Coronary artery (tissue), 2 donors: ENCODE data around the gene C10orf67.

Source experiments
- DNase-seq: peaks from one replicate; pipeline ENCODE4 v3.0.0-alpha.2; 2017; ENCODE audit warnings: low spot score
- H3K27ac ChIP-seq, 2 donors: fragments of 200-600 bp; sonication (generic); one replicate each; pipeline ENCODE4 v1.5.1; 2016 to 2019
- H3K4me3 ChIP-seq: fragments of 200-600 bp; sonication (generic); 2 replicates; pipeline ENCODE4 v1.5.1; 2016; ENCODE audit warnings: mild to moderate bottlenecking, moderate library complexity
- CTCF ChIP-seq: fragments of 200-600 bp; sonication (generic); IDR thresholded peaks from one replicate; pipeline ENCODE4 v1.5.1; 2019; ENCODE audit warnings: antibody characterized with exemption

The C10orf67 gene

GRCh38 chr10:23198610-23198939 is 146.0 kb downstream of the C10orf67 start:
- H3K27ac ChIP-seq = no peak overlapping the region
- TF ChIP-seq CTCF = no peak
- H3K4me3 ChIP-seq = no peak overlapping the region

GRCh38 chr10:23197416-23197861 is 147.2 kb downstream of the C10orf67 start:
- Histone ChIP-seq H3K4me3 (no peak overlapping the region), H3K27ac (no peak overlapping the region)
- DNase-seq = no peak
- no peak for TF ChIP-seq CTCF

More at GRCh38 chr10:23198610-23198939, 146.0 kb downstream of the C10orf67 start:
- DNase-seq = no peak

GRCh38 chr10:23196915-23197314 is 147.7 kb downstream of the C10orf67 start:
- no peak for DNase-seq
- Histone ChIP-seq H3K27ac (no peak overlapping the region), H3K4me3 (no peak overlapping the region)
- no peak for TF ChIP-seq CTCF

GRCh38 chr10:23195846-23196600 is 148.6 kb downstream of the C10orf67 start:
- no peak for DNase-seq
- Histone ChIP-seq H3K4me3 (no peak overlapping the region), H3K27ac (no peak overlapping the region)
- TF ChIP-seq CTCF = no peak

- no peak for TF ChIP-seq CTCF
- peak overlapping the region; percentile 42 for H3K4me3 ChIP-seq
- H3K27ac ChIP-seq = no peak overlapping the region
- DNase-seq = no peak
Measured at GRCh38 chr10:23194966-23195845, 149.4 kb downstream of the C10orf67 start.

- TF ChIP-seq CTCF = no peak
- DNase-seq = no peak
- H3K27ac ChIP-seq = no peak overlapping the region
- H3K4me3 ChIP-seq = no peak overlapping the region
Measured at GRCh38 chr10:23194471-23194965, 150.1 kb downstream of the C10orf67 start.
